GM12878 (cell line): ENCODE results near the gene PNLIPRP2. TPM values are rescaled to one million over a fixed set of nuclear protein-coding genes. Genes with fewer than 3 reads are reported as not detected.

Experiments
- ATAC-seq: fragments of 200-7000 bp; cut with Tn5 transposase; 3 replicates; pipeline ENCODE4 v1.9.1; 2020; ENCODE audit warnings: mild to moderate bottlenecking, moderate library complexity
- BruUV-seq: library from RNA; stranded (reverse); fragments of 400-500 nt; replicated peaks from 2 replicates; lab custom pipeline; 2021; lab: Mats Ljungman, UMichigan
- CTCF ChIA-PET: fragments of 300-600 bp; sonication (Branson Sonifier 250); formaldehyde crosslinking; extraction: SDS; loops from one replicate; lab custom pipeline; 2021; ENCODE audit warnings: inconsistent platforms; lab: Yijun Ruan, JAX
- POLR2A ChIA-PET: fragments of 350-600 bp; formaldehyde crosslinking; extraction: SDS; loops from one replicate; lab custom pipeline; 2021; ENCODE audit warnings: inconsistent platforms; lab: Charles Lee
- RAD21 ChIA-PET: fragments of 300-600 bp; sonication (Branson Sonifier 250); formaldehyde crosslinking; loops from one replicate; lab custom pipeline; 2023; ENCODE audit warnings: antibody characterized with exemption; ENCODE audit not compliant: unreplicated experiment; lab: Charles Lee
- SMC1A ChIA-PET: fragments of 300-600 bp; sonication (Branson Sonifier 250); formaldehyde crosslinking; loops from one replicate; lab custom pipeline; 2023; ENCODE audit not compliant: unreplicated experiment, uncharacterized antibody; lab: Charles Lee
- DNase-seq: peaks from one replicate; pipeline ENCODE4 v3.0.0-alpha.2; 2011; ENCODE audit warnings: low read depth, low spot score
- FAIRE-seq: peaks from 3 replicates; lab custom pipeline; 2011; peaks lifted over from hg19 to GRCh38; lab: Jason Lieb, UNC
- H2AFZ ChIP-seq: 2 replicates; pipeline ENCODE4 v1.6.0; 2011; ENCODE audit warnings: low read depth, low read length, control low read depth; ENCODE audit not compliant: control insufficient read depth
- H3K27ac ChIP-seq: 2 replicates; pipeline ENCODE4 v1.5.1; 2011; ENCODE audit warnings: control low read depth; ENCODE audit not compliant: control insufficient read depth, insufficient read depth
- H3K27me3 ChIP-seq, 2 experiments: replicated peaks in 1 of 2; 2 replicates each; pipeline versions ENCODE4 v1.6.0 to v1.6.1; 2011; ENCODE audit warnings: low read length in 1 of 2; ENCODE audit not compliant: control insufficient read depth in 2 of 2, insufficient read depth in 2 of 2
- H3K36me3 ChIP-seq, 2 experiments: 2 replicates each; pipeline ENCODE4 v1.5.1; 2011; ENCODE audit warnings: low read length in 1 of 2; ENCODE audit not compliant: control insufficient read depth in 2 of 2, insufficient read depth in 2 of 2
- H3K4me1 ChIP-seq: 2 replicates; pipeline ENCODE4 v1.6.1; 2011; ENCODE audit warnings: mild to moderate bottlenecking, low read length, moderate library complexity, mixed read lengths; ENCODE audit not compliant: control insufficient read depth, insufficient read depth
- H3K4me2 ChIP-seq: 2 replicates; pipeline ENCODE4 v1.6.0; 2011; ENCODE audit warnings: control low read depth; ENCODE audit not compliant: control insufficient read depth, insufficient read depth
- H3K4me3 ChIP-seq: fragments of 200-600 bp; sonication (generic); 2 replicates; pipeline ENCODE4 v1.5.1; 2016
- H3K79me2 ChIP-seq: 2 replicates; pipeline ENCODE4 v1.6.0; 2011; ENCODE audit warnings: low read length; ENCODE audit not compliant: control insufficient read depth, insufficient read depth
- H3K9ac ChIP-seq: 2 replicates; pipeline ENCODE4 v1.8.0; 2011; ENCODE audit warnings: low read length, control low read depth, mixed read lengths; ENCODE audit not compliant: control insufficient read depth, insufficient read depth
- H3K9me3 ChIP-seq: replicated peaks from 3 replicates; pipeline ENCODE4 v1.5.1; 2011; ENCODE audit warnings: mild to moderate bottlenecking, low read length; ENCODE audit not compliant: control insufficient read depth, insufficient read depth
- H4K20me1 ChIP-seq: 2 replicates; pipeline ENCODE4 v1.6.0; 2011; ENCODE audit not compliant: control insufficient read depth, insufficient read depth
- BCL3 ChIP-seq: IDR thresholded peaks from 2 replicates; pipeline ENCODE4 v1.6.1; 2011; ENCODE audit warnings: borderline replicate concordance, low read depth, mild to moderate bottlenecking, moderate library complexity, low read length; ENCODE audit not compliant: insufficient read depth, poor library complexity, severe bottlenecking
- CHD4 ChIP-seq: fragments of 200-600 bp; sonication (generic); IDR thresholded peaks from 2 replicates; pipeline ENCODE4 v1.6.1; 2016; ENCODE audit warnings: mild to moderate bottlenecking
- CREM ChIP-seq: IDR thresholded peaks from 2 replicates; pipeline ENCODE4 v1.6.1; 2014; ENCODE audit warnings: antibody characterized with exemption, low read depth
- E2F4 ChIP-seq: IDR thresholded peaks from 2 replicates; pipeline ENCODE4 v1.6.1; 2012; ENCODE audit warnings: low read depth, low read length, improper control_type of control experiment
- ESRRA ChIP-seq: IDR thresholded peaks from 2 replicates; pipeline ENCODE4 v1.6.1; 2012; ENCODE audit warnings: mild to moderate bottlenecking, low read length, improper control_type of control experiment
- HDAC2 ChIP-seq: fragments of 200-600 bp; sonication (generic); IDR thresholded peaks from 2 replicates; pipeline ENCODE4 v1.6.1; 2017
- MXI1 ChIP-seq: fragments of 150-350 bp; IDR thresholded peaks from 2 replicates; pipeline ENCODE4 v1.6.1; 2011; ENCODE audit warnings: low read depth, mild to moderate bottlenecking, inconsistent platforms, low read length, improper control_type of control experiment
- MYB ChIP-seq: fragments of 150-350 bp; IDR thresholded peaks from 2 replicates; pipeline ENCODE4 v1.6.1; 2014; ENCODE audit warnings: mild to moderate bottlenecking, low read depth, low read length, borderline replicate concordance
- NKRF ChIP-seq: fragments of 450-650 bp; conservative IDR thresholded peaks from 2 replicates; pipeline ENCODE4 v1.6.1; 2017; ENCODE audit warnings: mild to moderate bottlenecking, moderate library complexity
- RCOR1 ChIP-seq: conservative IDR thresholded peaks from 2 replicates; pipeline ENCODE4 v1.6.1; 2012; ENCODE audit warnings: low read depth, low read length, improper control_type of control experiment
- SMARCA5 ChIP-seq: fragments of 450-650 bp; IDR thresholded peaks from 2 replicates; pipeline ENCODE4 v1.6.1; 2017; ENCODE audit warnings: mild to moderate bottlenecking
- WGBS: methylation state at CpG from one replicate; pipeline ENCODE4 v1.1.6; 2016; ENCODE audit warnings: low lambda C conversion rate; ENCODE audit not compliant: insufficient replicate concordance, insufficient coverage; ENCODE audit errors: missing lambda C conversion rate; 5-methylcytosine and 5-hydroxymethylcytosine counted together
- in situ Hi-C: fragments of 300-500 bp; cut with MboI; formaldehyde crosslinking; loops from 9 replicates; pipeline ENCODE4 v1.14.3; 2018; ENCODE audit warnings: mixed read lengths
- intact Hi-C: fragments of 100-400 bp; cut with micrococcal nuclease; formaldehyde crosslinking; loops from one replicate; pipeline ENCODE4 v1.14.2; 2022; ENCODE audit not compliant: unreplicated experiment
- polyA plus RNA-seq, 11 experiments: library from polyadenylated mRNA; depleted of rRNA in 4 of 11; unstranded in 6 of 11; stranded (reverse) in 5 of 11; fragments of >200 nt; fragmentation: Nextera tagmentation in 4 of 11; fragmentation: Illumina TruSeq in 1 of 11; extraction: Ambion mirVana in 4 of 11; extraction: Trizol in 1 of 11; gene quantifications; 1 replicate in 1 of 11; 2 replicates in 10 of 11; pipeline versions ENCODE4 v1.2.1 to v1.2.3, GENCODE V29; 2011 to 2016; ENCODE audit warnings: inconsistent platforms in 2 of 11, missing spikeins in 2 of 11, low read depth in 1 of 11
- total RNA-seq, 4 experiments: library from RNA; depleted of rRNA in 3 of 4; stranded (reverse); fragments of >200 nt in 3 of 4; fragmentation: Illumina TruSeq in 1 of 4; extraction: Trizol in 1 of 4; gene quantifications; 2 replicates each; pipeline versions ENCODE4 v1.2.1 to v1.2.3, GENCODE V29; 2013 to 2021

PNLIPRP2 gene
- total and polyA plus RNA-seq, 10 of the 15 experiments (the other 5 are each of a cell fraction or from before 2014, with no cell fraction given) = 0.33 TPM; not detected in 9

- ChIA-PET SMC1A (interaction anchor here (0.6 kb wide), 1 partner anchor 126 kb away, joined by 3 read pairs; no protein-coding TSS in a partner anchor), POLR2A (interaction anchor here (0.6 kb wide), 1 partner anchor 12 kb away, joined by 3 read pairs; no protein-coding TSS in a partner anchor), CTCF (no interaction called here), RAD21 (no interaction called here)
- in situ Hi-C loops (no loop called here), intact Hi-C loops (no loop called here)
- H3K79me2 ChIP-seq = no peaks in the 10 kb centered on the region
- TF ChIP-seq MXI1 (no peak), MYB (no peak), CREM (no peak), CHD4 (no peak), BCL3 (no peak), ESRRA (no peak), HDAC2 (no peak), E2F4 (no peak), RCOR1 (no peak), SMARCA5 (no peak), NKRF (no peak)
- DNase-seq = no peak
- H3K4me3 ChIP-seq = no peak overlapping the region
- H3K27ac ChIP-seq = no peak overlapping the region
- no peaks in the 10 kb centered on the region for H3K36me3 ChIP-seq
- FAIRE-seq = no peak
- H3K9me3 ChIP-seq = no peaks in the 10 kb centered on the region
- no peaks in the 10 kb centered on the region for H4K20me1 ChIP-seq
- H2AFZ ChIP-seq = no peak overlapping the region
- peaks cover 0 to 3% of the 10 kb centered on the region in 2 experiments; a peak in 2 of 4 replicates for H3K27me3 ChIP-seq
- BruUV-seq = no TSS peak
- no peak overlapping the region for H3K9ac ChIP-seq
- ATAC-seq = no peak
- H3K4me1 ChIP-seq = no peaks in the 10 kb centered on the region
- 77% methylated on average over 5 of the region's 5 CpGs for WGBS
- no peak overlapping the region for H3K4me2 ChIP-seq
These were observed 48.3 kb downstream of the PNLIPRP2 start for GRCh38 chr10:116669080-116669479.
